ENCODE data around the gene PLCB3. TPM values are rescaled to one million over a fixed set of nuclear protein-coding genes. Genes with fewer than 3 reads are reported as not detected.

Gene PLCB3
- total and polyA plus RNA-seq, 2 of the 13 experiments (the other 11 are each of a cell fraction or from before 2014, with no cell fraction given): 7.5 to 13.8 TPM

DNA sequence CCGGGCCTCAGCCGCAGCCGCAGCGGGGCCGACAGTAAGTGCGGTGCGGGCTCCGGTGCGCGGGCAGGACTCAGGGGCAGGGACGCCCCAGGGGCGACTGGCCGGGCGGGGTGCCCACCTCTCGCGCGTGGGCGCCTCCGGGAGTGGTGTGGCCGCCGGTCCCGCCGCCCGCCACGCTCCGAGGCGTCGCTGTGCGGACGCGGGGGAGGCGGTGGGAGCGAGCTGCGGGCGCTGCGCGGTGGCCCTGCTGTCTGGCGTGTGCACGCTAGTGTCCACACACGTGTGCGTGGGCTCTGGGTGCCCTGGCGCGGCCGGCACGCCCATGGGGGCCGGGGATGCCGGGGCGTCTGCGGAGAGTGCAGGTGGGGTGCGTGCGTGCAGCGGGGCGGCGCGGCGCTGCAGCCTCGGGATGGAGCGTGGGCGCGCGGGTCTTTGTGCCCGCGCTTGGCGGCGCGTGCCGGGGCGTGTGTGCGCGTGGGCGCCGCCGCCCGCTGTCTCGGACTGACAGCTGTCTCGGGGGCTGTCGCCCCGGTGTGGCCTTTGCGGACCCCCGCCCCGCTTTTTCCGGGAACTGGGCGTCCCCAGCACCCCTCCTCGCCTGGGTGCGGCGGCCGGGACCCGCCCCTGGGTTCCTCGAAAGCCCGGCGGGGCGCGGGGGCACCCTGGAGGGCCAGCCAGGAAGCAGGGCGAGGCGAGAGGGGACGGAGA lies 40.6 kb downstream of the PLCB3 start (continued):
- TF ChIP-seq FOXO1 (CRISPR knock-in tag; IDR thresholded peaks at IDR 0.05) (no peak), GMEB1 (CRISPR knock-in tag; IDR thresholded peaks at IDR 0.05; ENCODE audit: borderline replicate concordance) (no peak), ATF7 (IDR thresholded peaks at IDR 0.05) (no peak), ATF7 (CRISPR knock-in tag; IDR thresholded peaks at IDR 0.05) (no peak), ZNF674 (CRISPR knock-in tag; IDR thresholded peaks at IDR 0.05; ENCODE audit: low read depth) (no peak), PRPF4 (IDR thresholded peaks at IDR 0.05; ENCODE audit: low read depth, low read length, poor library complexity, severe bottlenecking) (no peak), RFX5 (IDR thresholded peaks at IDR 0.05; ENCODE audit: low read depth, low read length) (no peak), RAD51 (IDR thresholded peaks at IDR 0.05; ENCODE audit: borderline replicate concordance) (no peak), CCAR2 (optimal IDR thresholded peaks at IDR 0.05; ENCODE audit: low read depth, low read length) (no peak), KLF13 (CRISPR knock-in tag; IDR thresholded peaks at IDR 0.05) (no peak), RFXAP (CRISPR knock-in tag; IDR thresholded peaks at IDR 0.05; ENCODE audit: borderline replicate concordance) (no peak), CCDC6 (CRISPR knock-in tag; IDR thresholded peaks at IDR 0.05) (no peak), DNMT1 (CRISPR knock-in tag; IDR thresholded peaks at IDR 0.05) (no peak), BCL6 (CRISPR knock-in tag; IDR thresholded peaks at IDR 0.05) (peak; percentile 93)
- TF ChIP-seq, protein P1, sequence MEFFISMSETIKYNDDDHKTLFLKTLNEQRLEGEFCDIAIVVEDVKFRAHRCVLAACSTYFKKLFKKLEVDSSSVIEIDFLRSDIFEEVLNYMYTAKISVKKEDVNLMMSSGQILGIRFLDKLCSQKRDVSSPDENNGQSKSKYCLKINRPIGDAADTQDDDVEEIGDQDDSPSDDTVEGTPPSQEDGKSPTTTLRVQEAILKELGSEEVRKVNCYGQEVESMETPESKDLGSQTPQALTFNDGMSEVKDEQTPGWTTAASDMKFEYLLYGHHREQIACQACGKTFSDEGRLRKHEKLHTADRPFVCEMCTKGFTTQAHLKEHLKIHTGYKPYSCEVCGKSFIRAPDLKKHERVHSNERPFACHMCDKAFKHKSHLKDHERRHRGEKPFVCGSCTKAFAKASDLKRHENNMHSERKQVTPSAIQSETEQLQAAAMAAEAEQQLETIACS (CRISPR knock-in tag; IDR thresholded peaks at IDR 0.05): 0 out of 2 replicates have a peak, but pooled peaks have one; percentile 47
- TF ChIP-seq, protein P2, sequence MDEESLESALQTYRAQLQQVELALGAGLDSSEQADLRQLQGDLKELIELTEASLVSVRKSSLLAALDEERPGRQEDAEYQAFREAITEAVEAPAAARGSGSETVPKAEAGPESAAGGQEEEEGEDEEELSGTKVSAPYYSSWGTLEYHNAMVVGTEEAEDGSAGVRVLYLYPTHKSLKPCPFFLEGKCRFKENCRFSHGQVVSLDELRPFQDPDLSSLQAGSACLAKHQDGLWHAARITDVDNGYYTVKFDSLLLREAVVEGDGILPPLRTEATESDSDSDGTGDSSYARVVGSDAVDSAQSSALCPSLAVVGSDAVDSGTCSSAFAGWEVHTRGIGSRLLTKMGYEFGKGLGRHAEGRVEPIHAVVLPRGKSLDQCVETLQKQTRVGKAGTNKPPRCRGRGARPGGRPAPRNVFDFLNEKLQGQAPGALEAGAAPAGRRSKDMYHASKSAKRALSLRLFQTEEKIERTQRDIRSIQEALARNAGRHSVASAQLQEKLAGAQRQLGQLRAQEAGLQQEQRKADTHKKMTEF (CRISPR knock-in tag; IDR thresholded peaks at IDR 0.05): no peak
